GM12878 (cell line): Measurements from ENCODE around the gene TBCD. TPM values are rescaled to one million over a fixed set of nuclear protein-coding genes. Genes with fewer than 3 reads are reported as not detected.

Experiments used
- ATAC-seq: fragments of 200-7000 bp; cut with Tn5 transposase; 3 replicates; pipeline ENCODE4 v1.9.1; 2020; ENCODE audit warnings: mild to moderate bottlenecking, moderate library complexity
- BruUV-seq: library from RNA; stranded (reverse); fragments of 400-500 nt; replicated peaks from 2 replicates; lab custom pipeline; 2021; lab: Mats Ljungman, UMichigan
- CTCF ChIA-PET: fragments of 300-600 bp; sonication (Branson Sonifier 250); formaldehyde crosslinking; extraction: SDS; loops from one replicate; lab custom pipeline; 2021; ENCODE audit warnings: inconsistent platforms; lab: Yijun Ruan, JAX
- POLR2A ChIA-PET: fragments of 350-600 bp; formaldehyde crosslinking; extraction: SDS; loops from one replicate; lab custom pipeline; 2021; ENCODE audit warnings: inconsistent platforms; lab: Charles Lee
- RAD21 ChIA-PET: fragments of 300-600 bp; sonication (Branson Sonifier 250); formaldehyde crosslinking; loops from one replicate; lab custom pipeline; 2023; ENCODE audit warnings: antibody characterized with exemption; ENCODE audit not compliant: unreplicated experiment; lab: Charles Lee
- SMC1A ChIA-PET: fragments of 300-600 bp; sonication (Branson Sonifier 250); formaldehyde crosslinking; loops from one replicate; lab custom pipeline; 2023; ENCODE audit not compliant: unreplicated experiment, uncharacterized antibody; lab: Charles Lee
- DNase-seq: peaks from one replicate; pipeline ENCODE4 v3.0.0-alpha.2; 2011; ENCODE audit warnings: low read depth, low spot score
- FAIRE-seq: peaks from 3 replicates; lab custom pipeline; 2011; peaks lifted over from hg19 to GRCh38; lab: Jason Lieb, UNC
- H2AFZ ChIP-seq: 2 replicates; pipeline ENCODE4 v1.6.0; 2011; ENCODE audit warnings: low read depth, low read length, control low read depth; ENCODE audit not compliant: control insufficient read depth
- H3K27ac ChIP-seq: 2 replicates; pipeline ENCODE4 v1.5.1; 2011; ENCODE audit warnings: control low read depth; ENCODE audit not compliant: control insufficient read depth, insufficient read depth
- H3K27me3 ChIP-seq, 2 experiments: replicated peaks in 1 of 2; 2 replicates each; pipeline versions ENCODE4 v1.6.0 to v1.6.1; 2011; ENCODE audit warnings: low read length in 1 of 2; ENCODE audit not compliant: control insufficient read depth in 2 of 2, insufficient read depth in 2 of 2
- H3K36me3 ChIP-seq, 2 experiments: 2 replicates each; pipeline ENCODE4 v1.5.1; 2011; ENCODE audit warnings: low read length in 1 of 2; ENCODE audit not compliant: control insufficient read depth in 2 of 2, insufficient read depth in 2 of 2
- H3K4me1 ChIP-seq: 2 replicates; pipeline ENCODE4 v1.6.1; 2011; ENCODE audit warnings: mild to moderate bottlenecking, low read length, moderate library complexity, mixed read lengths; ENCODE audit not compliant: control insufficient read depth, insufficient read depth
- H3K4me2 ChIP-seq: 2 replicates; pipeline ENCODE4 v1.6.0; 2011; ENCODE audit warnings: control low read depth; ENCODE audit not compliant: control insufficient read depth, insufficient read depth
- H3K4me3 ChIP-seq: fragments of 200-600 bp; sonication (generic); 2 replicates; pipeline ENCODE4 v1.5.1; 2016
- H3K79me2 ChIP-seq: 2 replicates; pipeline ENCODE4 v1.6.0; 2011; ENCODE audit warnings: low read length; ENCODE audit not compliant: control insufficient read depth, insufficient read depth
- H3K9ac ChIP-seq: 2 replicates; pipeline ENCODE4 v1.8.0; 2011; ENCODE audit warnings: low read length, control low read depth, mixed read lengths; ENCODE audit not compliant: control insufficient read depth, insufficient read depth
- H3K9me3 ChIP-seq: replicated peaks from 3 replicates; pipeline ENCODE4 v1.5.1; 2011; ENCODE audit warnings: mild to moderate bottlenecking, low read length; ENCODE audit not compliant: control insufficient read depth, insufficient read depth
- H4K20me1 ChIP-seq: 2 replicates; pipeline ENCODE4 v1.6.0; 2011; ENCODE audit not compliant: control insufficient read depth, insufficient read depth
- CHD4 ChIP-seq: fragments of 200-600 bp; sonication (generic); IDR thresholded peaks from 2 replicates; pipeline ENCODE4 v1.6.1; 2016; ENCODE audit warnings: mild to moderate bottlenecking
- E2F8 ChIP-seq: fragments of 450-650 bp; IDR thresholded peaks from 2 replicates; pipeline ENCODE4 v1.6.1; 2018; ENCODE audit warnings: mild to moderate bottlenecking, low read depth, moderate library complexity; ENCODE audit not compliant: partially characterized antibody
- ETV6 ChIP-seq, 2 experiments: fragments of 450-650 bp in 1 of 2; IDR thresholded peaks in 1 of 2; conservative IDR thresholded peaks in 1 of 2; 2 replicates each; pipeline ENCODE4 v1.6.1; 2014; ENCODE audit warnings: antibody characterized with exemption in 1 of 2, borderline replicate concordance in 1 of 2, low read depth in 1 of 2, mild to moderate bottlenecking in 1 of 2, moderate library complexity in 1 of 2
- MEF2A ChIP-seq: IDR thresholded peaks from 2 replicates; pipeline ENCODE4 v1.6.1; 2011; ENCODE audit warnings: low read depth, mild to moderate bottlenecking, low read length, moderate library complexity; ENCODE audit not compliant: insufficient read depth
- MTA3 ChIP-seq: IDR thresholded peaks from 2 replicates; pipeline ENCODE4 v1.6.1; 2012; ENCODE audit warnings: low read length, inconsistent platforms, borderline replicate concordance
- NBN ChIP-seq: fragments of 450-650 bp; IDR thresholded peaks from 2 replicates; pipeline ENCODE4 v1.6.1; 2016
- SRF ChIP-seq, 2 experiments: IDR thresholded peaks; 2 replicates each; pipeline ENCODE4 v1.6.1; 2011; ENCODE audit warnings: low read depth in 2 of 2, low read length in 2 of 2, mild to moderate bottlenecking in 1 of 2, moderate library complexity in 1 of 2
- STAT1 ChIP-seq: fragments of 450-650 bp; conservative IDR thresholded peaks from 2 replicates; pipeline ENCODE4 v1.6.1; 2014; ENCODE audit warnings: antibody characterized with exemption, mild to moderate bottlenecking
- TBL1XR1 ChIP-seq: IDR thresholded peaks from 2 replicates; pipeline ENCODE4 v1.6.1; 2012; ENCODE audit warnings: low read depth, low read length, improper control_type of control experiment
- TCF7 ChIP-seq: IDR thresholded peaks from 2 replicates; pipeline ENCODE4 v1.6.1; 2014; ENCODE audit warnings: antibody characterized with exemption, borderline replicate concordance
- WRNIP1 ChIP-seq: IDR thresholded peaks from 2 replicates; pipeline ENCODE4 v1.6.1; 2011; ENCODE audit warnings: low read depth, low read length, improper control_type of control experiment, borderline replicate concordance
- ZNF384 ChIP-seq: IDR thresholded peaks from 2 replicates; pipeline ENCODE4 v1.6.1; 2012; ENCODE audit warnings: low read depth, mild to moderate bottlenecking, low read length, improper control_type of control experiment, borderline replicate concordance
- WGBS: methylation state at CpG from one replicate; pipeline ENCODE4 v1.1.6; 2016; ENCODE audit warnings: low lambda C conversion rate; ENCODE audit not compliant: insufficient replicate concordance, insufficient coverage; ENCODE audit errors: missing lambda C conversion rate; 5-methylcytosine and 5-hydroxymethylcytosine counted together
- in situ Hi-C: fragments of 300-500 bp; cut with MboI; formaldehyde crosslinking; loops from 9 replicates; pipeline ENCODE4 v1.14.3; 2018; ENCODE audit warnings: mixed read lengths
- intact Hi-C: fragments of 100-400 bp; cut with micrococcal nuclease; formaldehyde crosslinking; loops from one replicate; pipeline ENCODE4 v1.14.2; 2022; ENCODE audit not compliant: unreplicated experiment
- polyA plus RNA-seq, 11 experiments: library from polyadenylated mRNA; depleted of rRNA in 4 of 11; unstranded in 6 of 11; stranded (reverse) in 5 of 11; fragments of >200 nt; fragmentation: Nextera tagmentation in 4 of 11; fragmentation: Illumina TruSeq in 1 of 11; extraction: Ambion mirVana in 4 of 11; extraction: Trizol in 1 of 11; gene quantifications; 1 replicate in 1 of 11; 2 replicates in 10 of 11; pipeline versions ENCODE4 v1.2.1 to v1.2.3, GENCODE V29; 2011 to 2016; ENCODE audit warnings: inconsistent platforms in 2 of 11, missing spikeins in 2 of 11, low read depth in 1 of 11
- total RNA-seq, 4 experiments: library from RNA; depleted of rRNA in 3 of 4; stranded (reverse); fragments of >200 nt in 3 of 4; fragmentation: Illumina TruSeq in 1 of 4; extraction: Trizol in 1 of 4; gene quantifications; 2 replicates each; pipeline versions ENCODE4 v1.2.1 to v1.2.3, GENCODE V29; 2013 to 2021

TBCD gene
- total and polyA plus RNA-seq, 10 of the 15 experiments (the other 5 are each of a cell fraction or from before 2014, with no cell fraction given): 10.3 to 114 (median 52.4) TPM

DNA sequence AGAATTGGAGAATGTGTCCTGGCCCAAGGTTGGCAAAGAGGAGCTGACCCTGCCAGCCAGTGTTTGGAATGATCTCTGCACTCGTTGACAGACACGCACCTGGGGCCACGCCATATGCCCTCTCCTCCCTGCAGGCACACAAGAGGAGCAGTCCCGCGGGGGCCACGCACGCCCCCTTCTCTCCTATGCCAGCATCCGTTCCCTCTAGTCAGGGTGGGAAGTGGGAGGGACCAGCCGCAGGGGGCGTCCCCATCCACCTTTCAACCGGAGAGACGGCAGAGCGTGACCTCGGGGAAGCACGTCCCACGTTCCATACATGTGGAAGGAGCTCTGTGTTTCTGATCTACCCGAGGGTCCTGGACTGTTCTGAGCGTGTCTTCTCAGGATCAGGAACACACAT, 174.9 kb downstream of the TBCD start:
- ChIA-PET CTCF (interaction anchor here (0.8 kb wide), 1 partner anchor 118 kb away, joined by 3 read pairs; no protein-coding TSS in a partner anchor), RAD21 (no interaction called here), POLR2A (no interaction called here), SMC1A (no interaction called here)
- H3K27ac ChIP-seq: no peak overlapping the region
- TF ChIP-seq TCF7: no peak
- TF ChIP-seq MTA3: no peak
- no peak for TF ChIP-seq NBN
- no peak for TF ChIP-seq E2F8
- no peak for TF ChIP-seq TBL1XR1
- no peak for TF ChIP-seq ETV6 (conservative IDR thresholded peaks at IDR 0.05 in 1 of 2, IDR thresholded peaks at IDR 0.05 in 1 of 2; ENCODE audit: borderline replicate concordance in 1 of 2, low read depth in 1 of 2)
- no peak for TF ChIP-seq WRNIP1
- no peak for TF ChIP-seq STAT1
- TF ChIP-seq MEF2A: no peak
- no peak for TF ChIP-seq ZNF384
- TF ChIP-seq CHD4: no peak
- TF ChIP-seq SRF (IDR thresholded peaks at IDR 0.05; ENCODE audit: low read depth in 2 of 2, low read length in 2 of 2): no peak
- no peaks in the 10 kb centered on the region for H3K79me2 ChIP-seq
- no peak overlapping the region for H3K4me2 ChIP-seq
- H3K9me3 ChIP-seq: no peaks in the 10 kb centered on the region
- intact Hi-C loops (no loop called here), in situ Hi-C loops (loop anchor here (5.0 kb wide), 1 partner anchor 144 kb away; no protein-coding TSS in a partner anchor)
- DNase-seq: no peak
- no peaks in the 10 kb centered on the region for H3K4me1 ChIP-seq
- 92% methylated on average over 18 of the region's 18 CpGs for whole genome bisulfite sequencing
- H3K4me3 ChIP-seq: no peak overlapping the region
- no peak overlapping the region for H3K9ac ChIP-seq
- no peak for FAIRE-seq
- H3K27me3 ChIP-seq: no peaks in the 10 kb centered on the region
- H3K36me3 ChIP-seq: peaks cover 0 to 48% of the 10 kb centered on the region in 2 experiments; a peak in 3 of 4 replicates
- H2AFZ ChIP-seq: no peak overlapping the region
- no peak for ATAC-seq
- no TSS peak for BruUV-seq
- H4K20me1 ChIP-seq: no peaks in the 10 kb centered on the region
